CD14-positive monocyte (primary cell): ENCODE data around the gene FAM168A. TPM values are rescaled to one million over a fixed set of nuclear protein-coding genes. Genes with fewer than 3 reads are reported as not detected.

Source experiments
- DNase-seq, 3 donors: peaks; one replicate each; pipeline ENCODE4 v3.0.0-alpha.2; 2011 to 2022
- H2AFZ ChIP-seq: 2 replicates; pipeline ENCODE4 v1.6.0; 2012; ENCODE audit warnings: mild to moderate bottlenecking, low read depth, low read length, inconsistent platforms; ENCODE audit not compliant: insufficient read depth, poor library complexity, severe bottlenecking
- H3K27ac ChIP-seq, 2 donors: 1 replicate in 1 of 2; 2 replicates in 1 of 2; pipeline ENCODE4 v1.5.1; 2012 to 2013; ENCODE audit warnings: low read length in 2 of 2, control low read depth in 1 of 2, inconsistent platforms in 1 of 2, low read depth in 1 of 2, mild to moderate bottlenecking in 1 of 2
- H3K27me3 ChIP-seq, 2 donors: one replicate each; pipeline versions ENCODE4 v1.6.0 to v1.6.1; 2011 to 2013; ENCODE audit warnings: low read length in 2 of 2; ENCODE audit not compliant: control insufficient read depth in 2 of 2, insufficient read depth in 2 of 2
- H3K36me3 ChIP-seq, 2 donors: replicated peaks in 1 of 2; 1 replicate in 1 of 2; 2 replicates in 1 of 2; pipeline versions ENCODE4 v1.5.1 to v1.6.1; 2012 to 2013; ENCODE audit warnings: low read length in 2 of 2, control low read depth in 1 of 2, inconsistent platforms in 1 of 2, mild to moderate bottlenecking in 1 of 2; ENCODE audit not compliant: insufficient read depth in 2 of 2, control insufficient read depth in 1 of 2
- H3K4me1 ChIP-seq, 2 donors: 1 replicate in 1 of 2; 2 replicates in 1 of 2; pipeline versions ENCODE4 v1.5.1 to v1.6.1; 2012 to 2013; ENCODE audit warnings: low read length in 2 of 2, control low read depth in 1 of 2, inconsistent platforms in 1 of 2, mild to moderate bottlenecking in 1 of 2, moderate library complexity in 1 of 2; ENCODE audit not compliant: insufficient read depth in 2 of 2, control insufficient read depth in 1 of 2
- H3K4me2 ChIP-seq: replicated peaks from 2 replicates; pipeline ENCODE3; 2012; ENCODE audit warnings: low read length, moderate library complexity, mild to moderate bottlenecking; ENCODE audit not compliant: poor library complexity, severe bottlenecking; ENCODE audit errors: extremely low read depth
- H3K4me3 ChIP-seq, 3 experiments: fragments of 200-600 bp in 1 of 3; sonication (generic) in 1 of 3; replicated peaks in 1 of 3; 1 replicate in 2 of 3; 2 replicates in 1 of 3; pipeline ENCODE4 v1.5.1; 2011 to 2013; ENCODE audit warnings: low read length in 3 of 3, mild to moderate bottlenecking in 3 of 3, control low read depth in 2 of 3, low read depth in 2 of 3, inconsistent platforms in 1 of 3, moderate library complexity in 1 of 3
- H3K79me2 ChIP-seq: 2 replicates; pipeline ENCODE4 v1.6.0; 2012; ENCODE audit warnings: mild to moderate bottlenecking, control low read depth, inconsistent platforms, low read length, moderate library complexity; ENCODE audit not compliant: insufficient read depth
- H3K9ac ChIP-seq: 2 replicates; pipeline ENCODE4 v1.6.0; 2017; ENCODE audit warnings: low read length, mild to moderate bottlenecking; ENCODE audit not compliant: insufficient read depth, poor library complexity, severe bottlenecking
- H3K9me3 ChIP-seq, 2 donors: replicated peaks in 1 of 2; 1 replicate in 1 of 2; 2 replicates in 1 of 2; pipeline versions ENCODE4 v1.5.1 to v1.6.1; 2012 to 2013; ENCODE audit warnings: low read length in 2 of 2, control low read depth in 1 of 2; ENCODE audit not compliant: control insufficient read depth in 1 of 2, insufficient read depth in 1 of 2
- H4K20me1 ChIP-seq: 2 replicates; pipeline ENCODE4 v1.6.0; 2012; ENCODE audit warnings: mild to moderate bottlenecking, low read length, control low read depth, moderate library complexity; ENCODE audit not compliant: insufficient read depth
- H3K27ac Mint-ChIP-seq, 7 donors: one replicate each; pipeline ENCODE4 v1.8.0; 2020; ENCODE audit warnings: mild to moderate bottlenecking in 7 of 7, mixed read lengths in 7 of 7, moderate library complexity in 6 of 7, inconsistent platforms in 2 of 7
- H3K27me3 Mint-ChIP-seq, 3 donors: one replicate each; pipeline ENCODE4 v1.8.0; 2021 to 2022; ENCODE audit warnings: low read depth in 3 of 3, mild to moderate bottlenecking in 3 of 3, mixed read lengths in 3 of 3, moderate library complexity in 3 of 3, inconsistent platforms in 1 of 3
- H3K36me3 Mint-ChIP-seq, 2 donors: one replicate each; pipeline ENCODE4 v1.8.0; 2020; ENCODE audit warnings: mixed read lengths in 2 of 2, inconsistent platforms in 1 of 2, mild to moderate bottlenecking in 1 of 2
- H3K4me1 Mint-ChIP-seq: one replicate; pipeline ENCODE4 v1.8.0; 2020; ENCODE audit warnings: mild to moderate bottlenecking, mixed read lengths
- H3K4me3 Mint-ChIP-seq, 2 donors: one replicate each; pipeline ENCODE4 v1.8.0; 2020; ENCODE audit warnings: mild to moderate bottlenecking in 2 of 2, mixed read lengths in 2 of 2, moderate library complexity in 1 of 2
- H3K9me3 Mint-ChIP-seq, 7 donors: one replicate each; pipeline ENCODE4 v1.8.0; 2020 to 2022; ENCODE audit warnings: mixed read lengths in 7 of 7, mild to moderate bottlenecking in 6 of 7, moderate library complexity in 6 of 7, inconsistent platforms in 2 of 7
- CTCF ChIP-seq: fragments of 200-600 bp; IDR thresholded peaks from one replicate; pipeline ENCODE4 v1.8.0; 2022; ENCODE audit warnings: antibody characterized with exemption, mild to moderate bottlenecking
- whole genome bisulfite sequencing: methylation state at CpG from one replicate; pipeline ENCODE4 v1.1.5; 2013; ENCODE audit warnings: missing lambda C conversion rate; ENCODE audit not compliant: insufficient coverage; 5-methylcytosine and 5-hydroxymethylcytosine counted together
- intact Hi-C, 2 donors: fragments of 100-400 bp; cut with micrococcal nuclease; formaldehyde crosslinking; loops; one replicate each; pipeline versions ENCODE4 v1.15.0 to v1.15.1; 2023
- polyA plus RNA-seq, 3 donors: library from polyadenylated mRNA; depleted of rRNA in 1 of 3; unstranded in 2 of 3; stranded (reverse) in 1 of 3; fragments of 300-500 nt in 2 of 3; fragments of >200 nt in 1 of 3; fragmentation: Illumina TruSeq in 2 of 3; gene quantifications; 1 replicate in 2 of 3; 2 replicates in 1 of 3; pipeline ENCODE4 v1.2.3, GENCODE V29; 2012 to 2021

FAM168A gene
- polyA plus RNA-seq, 3 donors = 1.4 to 13.3 (median 2.1) TPM

GRCh38 chr11:73453562-73453961 is 144.3 kb downstream of the FAM168A start:
- Histone ChIP-seq H4K20me1 (no peaks in the 10 kb centered on the region), H3K27ac (no peak overlapping the region), H3K27me3 (no peaks in the 10 kb centered on the region), H3K9me3 (no peaks in the 10 kb centered on the region), H3K4me3 (no peak overlapping the region), H2AFZ (no peak overlapping the region), H3K9ac (no peak overlapping the region), H3K4me2 (no peak overlapping the region), H3K4me1 (no peaks in the 10 kb centered on the region), H3K36me3 (peaks cover 0 to 2% of the 10 kb centered on the region in 2 donors), H3K79me2 (no peaks in the 10 kb centered on the region)
- intact Hi-C loops = no loop called here
- Mint-ChIP-seq H3K27ac (peak overlapping the region in 1 of 7 donors; percentile 3), H3K4me1 (peaks cover 10% of the 10 kb centered on the region), H3K9me3 (peaks cover 0 to 2% (median 0%) of the 10 kb centered on the region in 7 donors), H3K4me3 (no peak overlapping the region), H3K36me3 (peaks cover 8 to 13% of the 10 kb centered on the region in 2 donors), H3K27me3 (no peaks in the 10 kb centered on the region)
- 50% methylated on average over 2 of the region's 4 CpGs for WGBS
- TF ChIP-seq CTCF = no peak
- no peak for DNase-seq

DNA sequence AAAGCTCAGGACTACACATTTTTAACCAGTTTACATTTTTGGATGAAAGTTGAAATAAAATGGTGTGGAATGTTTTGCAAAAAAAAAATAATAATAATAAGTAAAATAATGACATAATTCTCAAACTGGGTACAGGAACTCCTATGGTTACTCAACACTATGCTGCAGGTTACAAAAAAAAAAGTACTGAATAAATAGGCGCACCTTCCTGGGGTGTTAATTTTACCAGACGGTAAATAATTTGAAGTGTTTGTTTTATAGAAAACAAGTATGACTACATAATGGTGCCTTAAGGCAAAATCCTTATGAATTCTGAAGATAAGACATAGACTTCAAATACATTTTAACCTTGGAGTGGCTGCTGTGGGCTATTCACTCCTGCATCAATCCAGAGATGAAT is 145.2 kb downstream of the FAM168A start:
- Histone ChIP-seq H3K79me2 (no peaks in the 10 kb centered on the region), H4K20me1 (no peaks in the 10 kb centered on the region), H3K4me3 (no peak overlapping the region), H3K9me3 (no peaks in the 10 kb centered on the region), H3K4me1 (no peaks in the 10 kb centered on the region), H3K36me3 (peaks cover 0 to 2% of the 10 kb centered on the region in 2 donors), H2AFZ (no peak overlapping the region), H3K4me2 (no peak overlapping the region), H3K27me3 (no peaks in the 10 kb centered on the region), H3K9ac (no peak overlapping the region), H3K27ac (no peak overlapping the region)
- Mint-ChIP-seq H3K27me3 (no peaks in the 10 kb centered on the region), H3K9me3 (peaks cover 0 to 2% (median 0%) of the 10 kb centered on the region in 7 donors), H3K27ac (no peak overlapping the region), H3K36me3 (peaks cover 8 to 13% of the 10 kb centered on the region in 2 donors), H3K4me3 (no peak overlapping the region), H3K4me1 (peaks cover 10% of the 10 kb centered on the region)
- no CpG with 5 or more reads among the region's 2 CpGs for WGBS
- intact Hi-C loops = no loop called here
- TF ChIP-seq CTCF = no peak
- no peak for DNase-seq
